HG03175 (cell line): Measurements from ENCODE around the gene MAGEB3.
"Not testable (repeated sequence)": the region's sequence is repeated elsewhere in the genome, so short reads cannot be mapped to it uniquely, and the experiment has no call there.

ENCODE experiments used
- ATAC-seq: cut with Tn5 transposase; IDR thresholded peaks from one replicate; pipeline ENCODE4 v1.9.1; 2021; ENCODE audit warnings: mild to moderate bottlenecking, moderate library complexity; ENCODE audit not compliant: unreplicated experiment

The MAGEB3 gene, protein sequence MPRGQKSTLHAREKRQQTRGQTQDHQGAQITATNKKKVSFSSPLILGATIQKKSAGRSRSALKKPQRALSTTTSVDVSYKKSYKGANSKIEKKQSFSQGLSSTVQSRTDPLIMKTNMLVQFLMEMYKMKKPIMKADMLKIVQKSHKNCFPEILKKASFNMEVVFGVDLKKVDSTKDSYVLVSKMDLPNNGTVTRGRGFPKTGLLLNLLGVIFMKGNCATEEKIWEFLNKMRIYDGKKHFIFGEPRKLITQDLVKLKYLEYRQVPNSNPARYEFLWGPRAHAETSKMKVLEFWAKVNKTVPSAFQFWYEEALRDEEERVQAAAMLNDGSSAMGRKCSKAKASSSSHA

DNA sequence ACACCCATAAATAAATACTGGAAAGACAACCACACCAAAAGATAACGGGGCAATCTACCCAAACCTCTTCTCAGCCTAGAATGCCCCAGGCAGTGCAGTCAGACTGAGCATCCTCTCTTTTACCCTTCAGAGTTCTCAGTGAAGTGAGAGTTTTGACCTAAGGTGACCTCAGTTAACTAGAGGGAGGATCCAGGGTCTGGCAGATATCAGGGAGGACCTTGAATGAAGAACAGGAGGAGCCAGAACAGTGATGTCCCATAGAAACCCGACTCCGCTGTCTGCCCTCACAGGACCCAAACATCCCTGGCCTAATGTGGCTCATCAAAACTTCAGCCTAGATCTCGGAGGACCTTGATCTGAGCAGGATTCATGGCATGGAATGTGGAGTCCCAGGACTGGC lies at the start of gene MAGEB3:
MAGEB3 (plus strand) TSS at position 263 of the 400 bp plus-strand sequence. CDS start 5,268 bp downstream, outside the sequence.
- no peak for ATAC-seq

DNA sequence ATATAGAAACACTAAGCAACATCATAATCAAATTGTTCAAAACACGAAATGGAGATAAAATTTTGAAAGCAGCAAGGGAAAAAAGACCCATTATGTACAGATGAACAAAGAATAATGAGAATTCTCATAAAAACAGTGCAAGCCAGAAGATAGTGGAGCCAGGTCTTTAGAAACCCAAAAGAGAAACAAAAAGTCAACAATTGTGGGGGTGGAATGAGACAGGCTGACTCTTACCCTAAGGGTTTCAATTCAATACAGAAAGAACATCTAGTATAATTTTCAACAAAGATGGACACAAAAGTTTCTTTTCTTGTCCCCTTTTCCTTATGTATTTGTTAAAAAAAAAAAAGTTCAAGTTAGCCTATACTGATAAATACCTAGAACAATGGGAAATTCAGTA lies 49.1 kb upstream of the MAGEB3 start:
- ATAC-seq: no peak

DNA sequence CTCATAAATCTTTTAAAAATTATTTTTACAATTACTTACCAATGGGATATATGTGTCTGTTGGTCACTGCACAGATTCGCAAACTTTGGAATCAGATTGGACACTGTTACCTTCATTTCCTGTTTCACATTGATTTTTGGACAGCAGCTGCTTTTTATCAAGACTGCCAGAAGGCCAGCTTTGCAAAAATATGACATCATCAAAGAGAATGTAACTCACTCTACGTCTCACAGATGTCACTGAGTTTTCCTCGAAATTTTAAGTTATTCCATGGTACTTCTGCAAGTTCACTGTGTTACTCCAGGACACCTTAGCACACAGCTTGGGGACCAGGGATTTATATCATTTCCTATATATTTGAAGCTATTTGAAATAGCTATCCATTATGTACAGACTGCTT lies 46.9 kb upstream of the MAGEB3 start:
- no peak for ATAC-seq

DNA sequence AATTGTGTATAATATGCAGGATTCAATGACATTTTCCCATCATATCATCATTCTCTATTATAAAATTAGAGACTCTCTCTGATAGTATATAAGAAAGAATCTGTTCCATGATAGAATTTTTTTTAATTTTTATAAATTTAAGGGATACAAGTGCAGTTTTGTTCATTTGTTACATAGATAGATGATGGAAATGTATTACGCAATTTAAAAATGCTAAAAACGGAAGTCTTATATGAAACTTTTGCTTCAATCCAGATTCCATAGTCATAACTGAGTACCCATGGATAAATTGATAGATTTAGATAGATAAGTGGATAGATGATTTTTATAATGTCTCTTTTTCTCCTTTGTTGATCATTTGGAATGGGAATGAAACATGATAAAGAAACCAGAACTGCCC lies 40.0 kb upstream of the MAGEB3 start:
- ATAC-seq: no peak

DNA sequence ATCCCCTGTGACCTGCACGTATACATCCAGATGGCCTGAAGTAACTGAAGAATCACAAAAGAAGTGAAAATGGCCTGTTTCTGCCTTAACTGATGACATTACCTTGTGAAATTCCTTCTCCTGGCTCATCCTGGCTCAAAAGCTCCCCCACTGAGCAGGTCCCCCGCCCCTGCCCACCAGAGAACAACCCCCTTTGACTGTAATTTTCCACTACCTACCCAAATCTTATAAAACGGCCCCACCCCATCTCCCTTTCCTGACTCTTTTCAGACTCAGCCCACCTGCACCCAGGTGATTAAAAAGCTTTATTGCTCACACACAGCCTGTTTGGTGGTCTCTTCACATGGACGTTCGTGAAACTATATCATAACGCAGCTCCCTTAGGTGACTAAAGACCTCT lies 36.5 kb upstream of the MAGEB3 start:
- not testable (repeated sequence) for ATAC-seq

DNA sequence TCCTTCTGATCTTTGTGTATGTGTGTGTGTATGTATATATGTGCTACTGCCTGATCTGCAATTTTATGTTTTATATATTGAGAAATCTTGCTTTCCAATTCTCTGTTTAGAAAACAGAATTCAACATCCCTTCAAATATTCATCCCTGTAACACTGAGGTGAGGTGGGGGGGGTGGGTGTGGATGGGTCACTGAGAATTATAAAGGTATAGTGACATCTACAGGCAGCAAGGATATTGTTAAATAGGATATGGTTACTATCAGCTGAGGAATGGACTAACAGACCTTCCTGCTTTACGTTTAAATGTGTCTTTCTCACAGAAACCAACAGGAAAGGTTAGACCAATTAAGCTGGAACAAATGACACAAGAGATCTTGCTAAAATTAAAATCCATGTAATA lies 34.1 kb upstream of the MAGEB3 start:
- no peak for ATAC-seq

DNA sequence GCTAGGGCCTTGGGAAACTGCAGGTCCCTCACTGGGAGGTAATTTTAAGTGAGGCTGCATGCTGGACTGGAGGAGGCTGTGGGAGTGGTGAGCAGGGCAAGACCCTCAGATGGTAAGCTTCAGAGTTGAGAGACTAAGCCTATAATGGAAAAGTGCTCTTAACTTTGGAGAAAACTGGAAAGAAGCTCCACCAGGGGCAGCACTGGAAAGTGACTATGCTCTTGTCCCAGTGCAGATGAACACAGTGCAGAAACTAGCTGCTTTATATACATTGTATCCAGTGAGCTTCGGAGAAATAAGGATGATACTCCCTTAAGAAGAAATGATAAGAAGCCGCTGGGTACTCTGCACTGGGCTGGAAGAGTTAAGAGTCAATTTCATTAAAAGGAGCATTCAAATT lies 18.3 kb upstream of the MAGEB3 start:
- ATAC-seq: no peak

DNA sequence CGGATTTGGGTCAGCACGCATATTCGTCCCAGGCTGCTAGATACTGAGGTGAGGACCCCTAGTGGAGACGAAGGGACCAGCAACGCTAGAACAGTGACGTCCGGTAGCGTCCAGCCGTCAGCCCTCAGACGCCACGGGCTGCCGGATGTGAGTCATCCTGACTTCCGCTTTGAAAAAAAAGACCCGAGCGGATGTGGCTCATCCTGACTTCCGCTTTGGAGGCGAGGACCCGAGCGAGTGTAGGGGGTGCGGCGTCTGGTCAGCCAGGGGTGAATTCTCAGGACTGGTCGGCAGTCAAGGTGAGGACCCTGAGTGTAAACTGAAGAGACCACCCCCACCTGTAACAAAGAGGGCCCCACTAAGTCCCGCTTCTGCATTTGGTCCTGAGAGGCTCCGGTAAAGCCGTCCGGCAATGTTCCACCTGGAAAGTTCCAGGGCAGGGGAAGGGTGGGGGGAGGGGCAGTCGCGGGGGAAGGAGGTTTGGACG lies 15.1 kb upstream of the MAGEB3 start, which contains the start of gene MAGEB2:
MAGEB2 (plus strand) TSS at position 207 of the 487 bp plus-strand sequence. CDS start 3,018 bp downstream, outside the sequence.
- no peak for ATAC-seq

DNA sequence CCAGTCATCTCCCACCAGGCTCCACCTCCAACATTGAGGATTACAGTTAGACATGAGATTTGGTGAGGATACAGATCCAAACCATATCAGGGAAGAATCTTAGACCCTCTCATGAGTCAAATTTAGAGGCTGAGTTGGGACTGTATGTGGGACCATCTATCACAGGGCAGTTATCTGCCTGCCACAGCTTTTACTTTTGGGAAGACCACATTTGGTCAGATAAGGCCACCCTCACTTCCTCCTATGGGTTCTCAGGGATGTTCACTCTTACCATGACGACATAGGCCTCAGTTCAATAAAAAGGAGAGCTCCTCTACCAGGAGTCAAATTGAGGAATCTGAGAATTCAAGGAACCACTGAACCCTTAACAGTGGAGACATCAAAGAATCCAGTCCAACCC lies 13.0 kb upstream of the MAGEB3 start:
- ATAC-seq: no peak

DNA sequence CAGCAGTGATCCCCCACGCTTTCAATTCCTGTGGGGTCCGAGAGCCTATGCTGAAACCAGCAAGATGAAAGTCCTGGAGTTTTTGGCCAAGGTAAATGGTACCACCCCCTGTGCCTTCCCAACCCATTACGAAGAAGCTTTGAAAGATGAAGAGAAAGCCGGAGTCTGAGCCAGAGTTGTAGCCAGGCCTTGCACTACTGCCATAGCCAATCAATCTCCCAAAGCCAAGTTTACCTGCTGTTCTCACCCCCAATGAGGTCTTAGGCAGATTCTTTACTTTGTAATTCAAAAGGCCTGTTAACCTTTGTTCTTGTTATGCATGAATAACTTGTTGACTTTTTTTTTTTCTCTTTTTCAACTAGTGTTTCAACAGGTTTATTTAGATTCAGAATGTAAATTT lies 11.1 kb upstream of the MAGEB3 start:
- ATAC-seq: no peak

DNA sequence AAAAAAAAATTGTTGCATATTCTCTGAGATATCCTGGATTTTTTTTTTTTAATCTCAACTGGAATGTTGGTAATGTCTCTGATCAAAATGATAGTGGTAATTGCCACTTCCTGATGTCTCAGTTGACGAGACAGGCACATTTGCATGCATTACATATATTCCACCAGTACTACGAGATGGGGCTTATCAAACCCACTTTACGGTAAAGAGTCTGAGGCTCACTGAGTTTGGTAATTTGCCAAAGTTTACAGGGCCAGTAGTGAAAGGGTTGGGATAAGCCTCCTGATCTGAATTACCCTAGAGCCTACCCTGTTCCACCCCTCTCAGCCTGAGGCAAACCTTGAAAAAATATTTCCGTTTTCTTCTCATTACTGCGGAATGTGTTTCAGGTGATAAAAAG lies 9.8 kb upstream of the MAGEB3 start:
- no peak for ATAC-seq

DNA sequence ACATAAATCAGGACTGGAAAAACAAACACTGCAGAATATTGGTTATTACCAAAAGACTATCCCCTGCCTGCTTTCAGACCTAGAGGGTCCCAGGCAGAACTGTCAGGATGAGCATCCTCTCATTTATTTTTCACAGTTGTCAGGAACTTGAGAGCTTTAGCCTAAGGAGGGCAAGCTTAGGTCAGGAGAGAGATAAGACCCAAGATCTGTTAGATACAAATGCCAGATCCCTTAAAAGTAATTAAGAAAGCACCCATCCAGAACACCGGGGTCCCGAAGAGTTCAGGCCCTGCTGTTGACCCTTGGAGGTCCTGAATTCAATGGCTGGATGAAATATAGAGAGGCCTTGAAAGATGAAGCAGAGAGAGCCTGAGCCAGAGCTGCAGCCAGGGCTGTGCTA lies 5.9 kb upstream of the MAGEB3 start:
- ATAC-seq: no peak

DNA sequence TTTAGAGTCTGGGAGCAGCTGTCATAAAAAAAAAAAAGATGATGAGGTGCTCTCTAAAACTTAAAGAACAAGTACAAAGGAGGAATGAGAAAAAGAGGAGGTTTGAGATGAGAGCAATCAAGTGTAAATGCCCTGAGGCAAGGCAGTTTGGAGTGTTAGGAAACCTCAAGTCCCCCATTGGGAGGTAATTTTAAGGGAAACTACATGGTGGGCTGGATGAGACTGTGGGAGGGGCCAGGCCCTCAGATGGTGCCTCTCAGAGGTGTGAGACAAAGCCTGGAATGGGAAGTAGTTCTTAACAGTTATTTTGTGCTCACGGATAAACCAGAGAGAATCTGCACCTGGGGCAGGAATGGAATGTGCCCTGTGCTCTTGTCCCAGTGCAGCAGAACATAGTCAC lies 1.9 kb upstream of the MAGEB3 start:
- ATAC-seq: no peak

DNA sequence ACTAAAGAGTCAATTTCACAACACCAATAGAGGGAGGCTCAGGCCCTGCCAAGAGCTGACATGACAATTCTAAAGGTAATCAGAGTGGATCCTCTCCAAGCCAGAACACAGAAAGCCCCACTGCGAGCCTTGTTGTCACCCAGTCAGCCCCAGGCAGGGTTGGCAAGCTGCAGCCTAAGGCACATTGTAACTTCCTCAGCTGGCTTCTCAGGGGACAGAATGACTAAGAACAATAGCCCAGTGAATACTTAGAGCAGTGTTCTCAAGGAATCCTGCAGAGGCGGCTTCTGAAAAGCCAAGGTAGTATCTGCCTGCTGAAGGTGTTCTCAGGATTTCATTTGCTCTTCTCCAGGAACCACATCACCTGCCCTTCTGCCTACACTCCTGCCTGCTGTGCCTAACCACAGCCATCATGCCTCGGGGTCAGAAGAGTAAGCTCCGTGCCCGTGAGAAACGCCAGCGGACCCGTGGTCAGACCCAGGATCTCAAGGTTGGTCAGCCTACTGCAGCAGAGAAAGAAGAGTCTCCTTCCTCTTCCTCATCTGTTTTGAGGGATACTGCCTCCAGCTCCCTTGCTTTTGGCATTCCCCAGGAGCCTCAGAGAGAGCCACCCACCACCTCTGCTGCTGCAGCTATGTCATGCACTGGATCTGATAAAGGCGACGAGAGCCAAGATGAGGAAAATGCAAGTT lies 11.4 kb downstream of the MAGEB3 start, which contains the start of gene MAGEB4:
MAGEB4 (plus strand) TSS at position 277 of the 692 bp plus-strand sequence; CDS start at position 413, 136 bp downstream.
- ATAC-seq: no peak

DNA sequence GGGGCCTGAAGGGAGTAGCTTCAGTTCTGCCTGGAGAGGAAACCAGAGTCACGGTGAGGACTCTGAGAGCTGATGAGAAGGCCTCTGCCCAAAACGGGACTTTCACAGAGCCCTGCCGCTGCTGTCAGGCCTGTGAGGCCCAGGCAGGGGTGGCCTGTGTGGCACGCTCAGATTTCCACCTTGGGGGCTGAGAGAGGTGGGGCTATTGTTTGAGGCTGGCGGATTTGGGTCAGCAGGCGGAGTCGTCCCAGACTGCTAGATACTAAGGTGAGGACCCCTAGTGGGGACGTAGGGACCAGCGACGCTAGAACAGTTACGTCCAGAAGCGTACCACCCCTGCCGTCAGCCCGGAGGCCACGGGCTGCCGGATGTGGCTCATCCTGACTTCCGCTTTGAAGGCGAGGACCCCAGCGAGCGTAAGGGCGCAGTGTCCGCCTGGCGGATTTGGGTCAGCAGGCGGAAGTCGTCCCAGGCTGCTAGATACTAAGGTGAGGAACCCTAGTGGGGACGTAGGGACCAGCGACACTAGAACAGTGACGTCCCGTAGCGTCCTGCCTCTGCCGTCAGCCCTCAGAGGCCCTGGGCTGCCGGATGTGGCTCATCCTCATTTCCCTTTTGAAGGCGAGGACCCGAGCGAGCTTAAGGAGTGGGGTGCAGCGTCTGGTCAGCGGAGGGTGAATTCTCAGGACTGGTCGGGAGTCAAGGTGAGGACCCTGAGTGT lies 16.5 kb downstream of the MAGEB3 start, which contains the start of gene MAGEB1:
MAGEB1 (plus strand) TSS at position 378 of the 721 bp plus-strand sequence. CDS start 3,348 bp downstream, outside the sequence.
- no peak for ATAC-seq

DNA sequence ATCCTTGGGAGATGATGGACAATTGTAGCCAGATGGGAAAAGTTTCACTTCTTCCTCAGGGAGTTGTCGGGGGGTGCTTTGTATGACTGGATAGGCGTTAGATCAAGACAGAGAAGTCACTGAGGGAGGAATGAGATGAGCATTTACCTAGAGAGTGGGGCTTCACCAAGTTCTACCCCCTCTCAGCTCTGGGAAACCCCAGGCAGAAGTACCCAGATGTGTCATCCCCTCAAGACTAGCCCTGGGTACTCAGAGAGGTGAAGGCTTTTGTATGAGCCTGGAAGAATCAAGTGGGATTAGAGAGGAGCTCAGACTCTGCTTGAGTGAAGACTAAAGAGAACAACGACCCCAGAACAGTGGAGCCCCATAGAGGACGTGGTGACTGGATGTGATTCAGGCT lies 18.4 kb downstream of the MAGEB3 start:
- ATAC-seq: no peak

DNA sequence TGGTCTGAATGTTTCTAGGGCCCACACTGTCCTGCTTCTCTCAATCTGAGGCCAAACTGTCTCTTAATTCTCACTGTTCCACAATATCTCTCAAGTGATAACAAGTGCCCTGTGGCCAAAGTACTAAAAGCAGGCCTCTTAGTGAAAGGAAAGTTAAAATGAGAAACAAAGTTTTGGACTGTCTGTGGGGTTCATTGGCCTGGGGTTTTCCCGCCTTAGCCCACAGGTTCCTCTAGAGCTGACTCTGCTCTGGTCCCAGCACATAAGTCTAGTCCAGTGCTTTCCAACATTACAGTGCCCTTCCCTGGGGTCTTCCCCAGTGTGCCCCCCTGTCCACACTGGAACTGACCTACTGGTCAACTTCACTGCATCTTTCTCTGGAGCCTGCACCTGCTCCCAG lies 22.8 kb downstream of the MAGEB3 start:
- no peak for ATAC-seq

DNA sequence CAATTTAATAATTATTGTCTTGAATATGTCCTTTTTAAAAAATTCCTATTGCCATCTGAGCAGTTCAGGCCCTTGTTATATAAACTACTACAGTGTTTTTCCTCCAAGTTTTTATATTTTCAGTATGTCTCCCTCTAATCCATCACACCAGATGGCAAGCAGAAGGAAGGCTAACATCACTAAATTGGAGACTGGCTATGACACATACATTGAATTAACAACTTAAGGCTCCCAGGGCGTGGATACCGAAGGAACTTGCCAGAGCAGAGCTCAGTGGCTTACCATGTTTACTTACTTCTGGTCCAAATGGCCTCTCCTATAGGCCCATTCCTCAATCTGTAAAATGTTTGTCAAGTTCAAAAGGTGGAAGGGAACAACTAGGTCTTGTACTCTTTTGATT lies 29.5 kb downstream of the MAGEB3 start:
- no peak for ATAC-seq

DNA sequence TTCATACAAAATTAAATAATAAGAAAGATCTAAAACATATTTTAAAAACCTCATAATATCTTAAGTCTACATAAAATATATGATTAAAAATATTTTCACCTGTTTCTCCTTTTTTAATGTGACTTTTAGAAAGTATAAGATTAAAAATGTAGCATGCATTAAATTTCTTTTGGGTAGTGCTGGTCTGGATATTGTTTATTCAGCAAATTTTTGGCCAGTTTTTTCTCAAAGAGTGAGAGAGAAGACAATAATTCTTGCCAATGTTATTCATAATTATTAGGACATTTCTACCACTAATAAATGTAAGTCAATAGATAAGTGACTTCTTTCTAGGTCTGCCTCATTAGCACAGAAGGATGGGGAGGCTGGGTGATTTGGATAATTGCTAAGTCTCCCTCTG lies 30.6 kb downstream of the MAGEB3 start:
- ATAC-seq: no peak

DNA sequence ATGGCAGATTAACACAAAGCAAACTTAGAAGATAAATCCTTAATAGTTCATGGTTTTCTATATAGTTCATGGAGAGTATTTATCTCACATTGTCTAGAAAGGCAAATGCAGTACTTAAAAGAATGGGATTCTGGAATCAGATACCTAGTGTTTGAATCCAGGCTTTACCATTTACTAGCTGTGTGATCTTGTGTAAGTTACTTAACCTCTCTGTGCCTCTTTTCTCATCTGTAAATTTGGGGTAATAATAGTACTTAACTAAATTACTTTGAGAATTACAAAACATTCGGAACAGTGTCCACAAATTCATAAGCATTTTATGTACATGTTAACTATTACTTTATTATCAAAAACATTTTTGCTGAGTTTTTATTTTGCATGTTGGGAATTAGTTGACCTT lies 32.3 kb downstream of the MAGEB3 start:
- no peak for ATAC-seq

DNA sequence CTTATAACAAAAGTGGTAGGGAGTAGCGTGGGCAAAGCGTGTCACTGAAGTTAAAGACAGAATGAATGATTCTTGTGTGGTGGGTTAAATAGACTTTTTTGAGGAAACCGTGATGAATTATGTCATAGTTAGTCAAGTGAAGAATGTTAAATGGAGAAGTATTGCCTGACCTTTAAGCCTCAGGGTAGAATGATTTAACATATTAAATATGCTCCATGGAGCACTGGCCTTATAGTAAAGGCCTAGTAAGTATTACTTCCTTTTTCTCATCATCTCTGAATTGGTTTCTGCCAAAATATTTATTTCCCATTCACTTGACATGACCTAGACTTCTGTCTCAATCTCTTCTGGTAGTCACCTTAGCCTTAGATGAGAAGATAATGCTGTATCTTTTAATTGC lies 40.2 kb downstream of the MAGEB3 start:
- ATAC-seq: no peak
